Liver (tissue), 9 donors: ENCODE results near the gene SLC26A1. TPM values are rescaled to one million over a fixed set of nuclear protein-coding genes. Genes with fewer than 3 reads are reported as not detected.
A peak's percentile ranks its signal among the peaks of the same experiment; 100 is the strongest.

Experiments
- DNase-seq: peaks from one replicate; pipeline ENCODE4 v3.0.0-alpha.2; 2017; ENCODE audit warnings: low spot score
- H3K27ac ChIP-seq, 2 donors: one replicate each; pipeline ENCODE4 v1.7.0; 2013; ENCODE audit warnings: inconsistent platforms in 2 of 2, low read length in 2 of 2, control low read depth in 1 of 2, low read depth in 1 of 2, mild to moderate bottlenecking in 1 of 2
- H3K27me3 ChIP-seq, 4 donors: one replicate each; pipeline versions ENCODE4 v1.6.1 to v1.7.0; 2013; ENCODE audit warnings: low read length in 3 of 4, inconsistent platforms in 1 of 4, mild to moderate bottlenecking in 1 of 4, moderate library complexity in 1 of 4; ENCODE audit not compliant: control insufficient read depth in 4 of 4, insufficient read depth in 4 of 4
- H3K36me3 ChIP-seq, 4 donors: one replicate each; pipeline versions ENCODE4 v1.6.1 to v1.7.0; 2013; ENCODE audit warnings: low read length in 3 of 4, mild to moderate bottlenecking in 3 of 4, low read depth in 1 of 4, moderate library complexity in 1 of 4; ENCODE audit not compliant: control insufficient read depth in 4 of 4, insufficient read depth in 3 of 4
- H3K4me1 ChIP-seq, 4 donors: one replicate each; pipeline versions ENCODE4 v1.6.1 to v1.7.0; 2013; ENCODE audit warnings: low read length in 3 of 4, mild to moderate bottlenecking in 3 of 4, moderate library complexity in 1 of 4; ENCODE audit not compliant: control insufficient read depth in 4 of 4, insufficient read depth in 4 of 4
- H3K4me3 ChIP-seq, 3 donors: one replicate each; pipeline versions ENCODE4 v1.6.1 to v1.7.0; 2013; ENCODE audit warnings: low read length in 3 of 3, control low read depth in 1 of 3, low read depth in 1 of 3, mild to moderate bottlenecking in 1 of 3
- H3K9ac ChIP-seq, 2 donors: one replicate each; pipeline ENCODE4 v1.7.0; 2013; ENCODE audit warnings: low read length in 2 of 2, mild to moderate bottlenecking in 2 of 2, moderate library complexity in 2 of 2, control low read depth in 1 of 2, low read depth in 1 of 2
- H3K9me3 ChIP-seq, 4 donors: one replicate each; pipeline versions ENCODE4 v1.6.1 to v1.7.0; 2013; ENCODE audit warnings: low read length in 3 of 4; ENCODE audit not compliant: control insufficient read depth in 4 of 4
- ATF3 ChIP-seq: IDR thresholded peaks from 2 replicates; pipeline ENCODE4 v1.6.1; 2016; ENCODE audit warnings: antibody characterized with exemption
- CTCF ChIP-seq: fragments of 150-350 bp; IDR thresholded peaks from 2 replicates; pipeline ENCODE4 v1.5.1; 2017; ENCODE audit warnings: improper control_type of control experiment, low read depth, low read length; ENCODE audit not compliant: missing input control
- EGR1 ChIP-seq, 2 donors: IDR thresholded peaks; 2 replicates each; pipeline ENCODE4 v1.6.1; 2016 to 2018; ENCODE audit warnings: antibody characterized with exemption in 2 of 2, low read depth in 2 of 2
- FOXA1 ChIP-seq: IDR thresholded peaks from 2 replicates; pipeline ENCODE4 v1.6.1; 2016; ENCODE audit warnings: antibody characterized with exemption
- FOXA2 ChIP-seq: IDR thresholded peaks from 2 replicates; pipeline ENCODE4 v1.6.1; 2016; ENCODE audit warnings: antibody characterized with exemption
- GABPA ChIP-seq, 2 donors: IDR thresholded peaks in 1 of 2; conservative IDR thresholded peaks in 1 of 2; 2 replicates each; pipeline ENCODE4 v1.6.1; 2016; ENCODE audit warnings: antibody characterized with exemption in 2 of 2, mild to moderate bottlenecking in 1 of 2, moderate library complexity in 1 of 2
- HNF4A ChIP-seq, 2 donors: conservative IDR thresholded peaks; 2 replicates each; pipeline ENCODE4 v1.6.1; 2016; ENCODE audit warnings: antibody characterized with exemption in 2 of 2, mild to moderate bottlenecking in 2 of 2
- HNF4G ChIP-seq: IDR thresholded peaks from 2 replicates; pipeline ENCODE4 v1.6.1; 2016; ENCODE audit warnings: antibody characterized with exemption
- JUND ChIP-seq, 2 donors: IDR thresholded peaks; 2 replicates each; pipeline ENCODE4 v1.6.1; 2016; ENCODE audit warnings: antibody characterized with exemption in 2 of 2
- MAX ChIP-seq: IDR thresholded peaks from 2 replicates; pipeline ENCODE4 v1.6.1; 2016; ENCODE audit warnings: antibody characterized with exemption
- NR2F2 ChIP-seq: IDR thresholded peaks from 2 replicates; pipeline ENCODE4 v1.6.1; 2016; ENCODE audit warnings: antibody characterized with exemption
- REST ChIP-seq: IDR thresholded peaks from 2 replicates; pipeline ENCODE4 v1.6.1; 2016; ENCODE audit warnings: antibody characterized with exemption, mild to moderate bottlenecking
- RXRA ChIP-seq, 2 donors: IDR thresholded peaks; 2 replicates each; pipeline ENCODE4 v1.6.1; 2017 to 2018; ENCODE audit warnings: antibody characterized with exemption in 2 of 2, mild to moderate bottlenecking in 1 of 2
- SP1 ChIP-seq: IDR thresholded peaks from 2 replicates; pipeline ENCODE4 v1.6.1; 2018; ENCODE audit warnings: antibody characterized with exemption, mild to moderate bottlenecking
- TAF1 ChIP-seq: conservative IDR thresholded peaks from 2 replicates; pipeline ENCODE4 v1.6.1; 2016; ENCODE audit warnings: antibody characterized with exemption, mild to moderate bottlenecking
- YY1 ChIP-seq: IDR thresholded peaks from 2 replicates; pipeline ENCODE4 v1.6.1; 2016; ENCODE audit warnings: antibody characterized with exemption, mild to moderate bottlenecking
- ZBTB33 ChIP-seq: IDR thresholded peaks from 2 replicates; pipeline ENCODE4 v1.6.1; 2016; ENCODE audit warnings: antibody characterized with exemption
- WGBS: extraction: QIAGEN DNeasy Blood & Tissue Kit; methylation state at CpG from one replicate; pipeline ENCODE4 v1.1.7; 2013; 5-methylcytosine and 5-hydroxymethylcytosine counted together
- polyA plus RNA-seq, 2 donors: library from polyadenylated mRNA; stranded (reverse) in 1 of 2; unstranded in 1 of 2; fragments of 200-250 nt in 1 of 2; fragments of >200 nt in 1 of 2; fragmentation: Nextera tagmentation in 1 of 2; extraction: Ambion mirVana in 1 of 2; gene quantifications; one replicate each; pipeline versions ENCODE4 v1.2.1 to v1.2.3, GENCODE V29; 2013 to 2015
- total RNA-seq, 2 donors: library from RNA; depleted of rRNA; stranded (reverse); fragments of >200 nt; gene quantifications; one replicate each; pipeline ENCODE4 v1.2.3, GENCODE V29; 2014
- donor health status: healthy.
- donor health status: healthy.
- donor health status: healthy.
- donor health status: healthy.
- donor health status: healthy.

SLC26A1 gene
- total and polyA plus RNA-seq, 4 donors, result 5.1 to 41.0 (median 26.3) TPM

- no peaks in the 10 kb centered on the region for H3K27me3 ChIP-seq
- no peaks in the 10 kb centered on the region for H3K9me3 ChIP-seq
- TF ChIP-seq GABPA (IDR thresholded peaks at IDR 0.05 in 1 of 2, conservative IDR thresholded peaks at IDR 0.05 in 1 of 2) (no peak), JUND (IDR thresholded peaks at IDR 0.05) (no peak), MAX (no peak), FOXA1 (no peak)
- peaks cover 0 to 8% (median 4%) of the 10 kb centered on the region in 4 donors for H3K36me3 ChIP-seq
- no peak overlapping the region for H3K27ac ChIP-seq
- DNase-seq, result no peak
- 95% methylated on average over 69 of the region's 69 CpGs for WGBS
- peaks cover 13 to 72% (median 51%) of the 10 kb centered on the region in 4 donors for H3K4me1 ChIP-seq
- no peak overlapping the region for H3K9ac ChIP-seq
- H3K4me3 ChIP-seq, result no peak overlapping the region
Observed at GRCh38 chr4:988726-989721, 4.2 kb downstream of the SLC26A1 start.

GRCh38 chr4:987624-988513, 5.3 kb downstream of the SLC26A1 start:
- Histone ChIP-seq H3K27me3 (no peaks in the 10 kb centered on the region), H3K27ac (peak overlapping the region; percentile 66 to 79), H3K4me3 (peak overlapping the region in 2 of 3 donors; percentile 54 to 75), H3K36me3 (peaks cover 0 to 8% (median 4%) of the 10 kb centered on the region in 4 donors), H3K4me1 (peaks cover 13 to 62% (median 47%) of the 10 kb centered on the region in 4 donors), H3K9me3 (no peaks in the 10 kb centered on the region), H3K9ac (peak overlapping the region in 1 of 2 donors; percentile 50)
- no peak for DNase-seq
- WGBS, result 60% methylated on average over 37 of the region's 37 CpGs
- TF ChIP-seq FOXA1, result no peak
- no peak for TF ChIP-seq ATF3
- no peak for TF ChIP-seq GABPA (IDR thresholded peaks at IDR 0.05 in 1 of 2, conservative IDR thresholded peaks at IDR 0.05 in 1 of 2)
- no peak for TF ChIP-seq EGR1 (IDR thresholded peaks at IDR 0.05; ENCODE audit: low read depth in 2 of 2)
- TF ChIP-seq REST, result no peak
- no peak for TF ChIP-seq HNF4A (conservative IDR thresholded peaks at IDR 0.05)
- no peak for TF ChIP-seq NR2F2
- TF ChIP-seq TAF1, result no peak
- no peak for TF ChIP-seq MAX
- no peak for TF ChIP-seq HNF4G
- TF ChIP-seq SP1, result no peak
- no peak for TF ChIP-seq FOXA2
- no peak for TF ChIP-seq RXRA (IDR thresholded peaks at IDR 0.05)
- no peak for TF ChIP-seq ZBTB33
- no peak for TF ChIP-seq YY1
- TF ChIP-seq CTCF, result no peak
- TF ChIP-seq JUND (IDR thresholded peaks at IDR 0.05), result no peak
